Measurements from ENCODE around the gene GPRC5C.

The GPRC5C gene

GRCh38 chr17:74431568-74432423, at the start of gene GPRC5C (continued):
- TF ChIP-seq ZNF26 (tag by site-specific recombination; IDR thresholded peaks at IDR 0.05), result no peak
- 0 out of 2 replicates have a peak, but pooled peaks have one; percentile 16 for TF ChIP-seq ZSCAN30 (tag by site-specific recombination; IDR thresholded peaks at IDR 0.05)
- peak; percentile 78 for TF ChIP-seq ZBTB7A (tag by site-specific recombination; IDR thresholded peaks at IDR 0.05; ENCODE audit: low read depth)
- no peak for TF ChIP-seq ZNF394 (tag by site-specific recombination; IDR thresholded peaks at IDR 0.05; ENCODE audit: borderline replicate concordance)
- no peak for TF ChIP-seq ZNF433 (tag by site-specific recombination; IDR thresholded peaks at IDR 0.05; ENCODE audit: low read depth)
- TF ChIP-seq ZBTB48 (tag by site-specific recombination; IDR thresholded peaks at IDR 0.05), result peak; percentile 65
- TF ChIP-seq ZNF398 (tag by site-specific recombination; IDR thresholded peaks at IDR 0.05), result peak; percentile 46
- no peak for TF ChIP-seq ZNF664 (tag by site-specific recombination; IDR thresholded peaks at IDR 0.05)
- no peak for TF ChIP-seq ZNF639 (tag by site-specific recombination; IDR thresholded peaks at IDR 0.05)
- peak; percentile 73; the same call in 1 of the 2 replicates for TF ChIP-seq BCL11A (tag by site-specific recombination; IDR thresholded peaks at IDR 0.05; ENCODE audit: low read depth)
- peak; percentile 65 for TF ChIP-seq SP3 (tag by site-specific recombination; IDR thresholded peaks at IDR 0.05)
- TF ChIP-seq HOXA7 (CRISPR knock-in tag; IDR thresholded peaks at IDR 0.05; ENCODE audit: borderline replicate concordance), result no peak
- TF ChIP-seq ZNF354C (tag by site-specific recombination; IDR thresholded peaks at IDR 0.05; ENCODE audit: borderline replicate concordance, low read depth), result no peak
- TF ChIP-seq PRDM1 (tag by site-specific recombination; IDR thresholded peaks at IDR 0.05), result no peak
- no peak for TF ChIP-seq ZNF555 (tag by site-specific recombination; conservative IDR thresholded peaks at IDR 0.05)
- no peak for TF ChIP-seq ZNF221 (tag by site-specific recombination; IDR thresholded peaks at IDR 0.05; ENCODE audit: borderline replicate concordance)
- TF ChIP-seq ZNF521 (tag by site-specific recombination; IDR thresholded peaks at IDR 0.05), result no peak
- TF ChIP-seq FEZF1 (tag by site-specific recombination; IDR thresholded peaks at IDR 0.05), result no peak
- peak; percentile 95 for TF ChIP-seq PATZ1 (tag by site-specific recombination; IDR thresholded peaks at IDR 0.05)
- no peak for TF ChIP-seq TSHZ1 (tag by site-specific recombination; IDR thresholded peaks at IDR 0.05; ENCODE audit: borderline replicate concordance)
- no peak for TF ChIP-seq ELK4 (IDR thresholded peaks at IDR 0.05; ENCODE audit: borderline replicate concordance, low read depth, low read length)
- TF ChIP-seq ZNF626 (tag by site-specific recombination; IDR thresholded peaks at IDR 0.05), result no peak
- TF ChIP-seq ZNF280C (tag by site-specific recombination; IDR thresholded peaks at IDR 0.05), result no peak
- peak; percentile 95 for TF ChIP-seq ZFHX2 (tag by site-specific recombination; conservative IDR thresholded peaks at IDR 0.05)
- TF ChIP-seq GFI1B (tag by site-specific recombination; IDR thresholded peaks at IDR 0.05), result no peak
